H9 (cell line): Measurements from ENCODE around the gene SDK1. TPM values are rescaled to one million over a fixed set of nuclear protein-coding genes. Genes with fewer than 3 reads are reported as not detected.

Experiments
- DNase-seq: peaks from one replicate; pipeline ENCODE4 v3.0.0-alpha.2; 2017
- H2AFZ ChIP-seq: one replicate; pipeline ENCODE4 v1.6.1; 2013; ENCODE audit warnings: mild to moderate bottlenecking, low read length, control low read depth, moderate library complexity
- H2AK5ac ChIP-seq: 2 replicates; pipeline ENCODE4 v1.6.1; 2013; ENCODE audit warnings: low read length, control low read depth, mixed read lengths; ENCODE audit not compliant: insufficient read length
- H2BK120ac ChIP-seq: one replicate; pipeline ENCODE4 v1.6.1; 2013; ENCODE audit warnings: low read depth, mild to moderate bottlenecking, low read length, control low read depth, inconsistent platforms; ENCODE audit not compliant: poor library complexity, severe bottlenecking
- H2BK12ac ChIP-seq: 2 replicates; pipeline ENCODE4 v1.6.1; 2013; ENCODE audit warnings: low read length, control low read depth, mixed read lengths, low read depth; ENCODE audit not compliant: insufficient read length
- H2BK15ac ChIP-seq: 2 replicates; pipeline ENCODE4 v1.6.1; 2013; ENCODE audit warnings: low read depth, low read length, control low read depth
- H2BK20ac ChIP-seq: one replicate; pipeline ENCODE4 v1.6.1; 2013; ENCODE audit warnings: low read depth, mild to moderate bottlenecking, low read length, control low read depth, inconsistent platforms; ENCODE audit not compliant: poor library complexity, severe bottlenecking
- H2BK5ac ChIP-seq: 2 replicates; pipeline ENCODE4 v1.6.1; 2013; ENCODE audit warnings: low read length, control low read depth, mixed read lengths; ENCODE audit not compliant: insufficient read length
- H3K14ac ChIP-seq: 2 replicates; pipeline ENCODE4 v1.6.1; 2013; ENCODE audit warnings: low read length, control low read depth; ENCODE audit not compliant: insufficient read depth
- H3K18ac ChIP-seq: 2 replicates; pipeline ENCODE4 v1.6.1; 2013; ENCODE audit warnings: low read depth, mild to moderate bottlenecking, mixed read lengths, low read length, control low read depth; ENCODE audit not compliant: insufficient read length
- H3K23ac ChIP-seq: 2 replicates; pipeline ENCODE4 v1.6.1; 2013; ENCODE audit warnings: low read length, control low read depth, mixed read lengths, low read depth; ENCODE audit not compliant: insufficient read length
- H3K23me2 ChIP-seq: 2 replicates; pipeline ENCODE4 v1.6.1; 2013; ENCODE audit warnings: low read depth, mild to moderate bottlenecking, mixed read lengths, low read length, control low read depth; ENCODE audit not compliant: insufficient read length, poor library complexity, severe bottlenecking
- H3K27ac ChIP-seq: 2 replicates; pipeline ENCODE4 v1.5.1; 2013; ENCODE audit warnings: low read length, control low read depth, mixed read lengths, low read depth; ENCODE audit not compliant: insufficient read length
- H3K27me3 ChIP-seq: 2 replicates; pipeline ENCODE4 v1.6.1; 2013; ENCODE audit warnings: low read length, control low read depth, inconsistent platforms; ENCODE audit not compliant: insufficient read depth
- H3K4ac ChIP-seq: 2 replicates; pipeline ENCODE4 v1.6.1; 2013; ENCODE audit warnings: low read depth, mild to moderate bottlenecking, control low read depth, inconsistent platforms, low read length, moderate library complexity
- H3K4me1 ChIP-seq: 2 replicates; pipeline ENCODE4 v1.6.1; 2013; ENCODE audit warnings: low read length, control low read depth, inconsistent platforms; ENCODE audit not compliant: insufficient read depth
- H3K4me2 ChIP-seq: 2 replicates; pipeline ENCODE4 v1.6.1; 2013; ENCODE audit warnings: low read length, control low read depth, mixed read lengths; ENCODE audit not compliant: insufficient read length, insufficient read depth
- H3K56ac ChIP-seq: 2 replicates; pipeline ENCODE4 v1.6.1; 2013; ENCODE audit warnings: low read depth, mild to moderate bottlenecking, mixed read lengths, low read length, control low read depth; ENCODE audit not compliant: insufficient read length
- H3K79me1 ChIP-seq: 2 replicates; pipeline ENCODE4 v1.6.1; 2013; ENCODE audit warnings: low read depth, mild to moderate bottlenecking, moderate library complexity, low read length, control low read depth, inconsistent platforms; ENCODE audit not compliant: insufficient read depth, poor library complexity, severe bottlenecking
- H3K79me2 ChIP-seq: 2 replicates; pipeline ENCODE4 v1.6.1; 2013; ENCODE audit warnings: low read length, control low read depth, inconsistent platforms; ENCODE audit not compliant: insufficient read depth
- H3K9ac ChIP-seq: 2 replicates; pipeline ENCODE4 v1.6.1; 2013; ENCODE audit warnings: low read length, control low read depth, mixed read lengths; ENCODE audit not compliant: insufficient read length; ENCODE audit errors: extremely low read depth
- H3K9me3 ChIP-seq: one replicate; pipeline ENCODE4 v1.6.1; 2013; ENCODE audit warnings: low read depth, low read length, inconsistent platforms; ENCODE audit not compliant: control insufficient read depth
- H3T11ph ChIP-seq: one replicate; pipeline ENCODE4 v1.6.1; 2013; ENCODE audit warnings: mild to moderate bottlenecking, low read length, control low read depth, inconsistent platforms
- H4K20me1 ChIP-seq: one replicate; pipeline ENCODE4 v1.6.1; 2013; ENCODE audit not compliant: control insufficient read depth, insufficient read length, insufficient read depth
- H4K5ac ChIP-seq: 2 replicates; pipeline ENCODE4 v1.6.1; 2013; ENCODE audit warnings: low read depth, mild to moderate bottlenecking, mixed read lengths, low read length, control low read depth; ENCODE audit not compliant: insufficient read length
- H4K8ac ChIP-seq: replicated peaks from 2 replicates; pipeline ENCODE4 v1.6.1; 2013; ENCODE audit warnings: low read length, control low read depth, mixed read lengths, low read depth; ENCODE audit not compliant: insufficient read length
- H4K91ac ChIP-seq: 2 replicates; pipeline ENCODE4 v1.6.1; 2013; ENCODE audit warnings: low read depth, mild to moderate bottlenecking, moderate library complexity, mixed read lengths, low read length, control low read depth; ENCODE audit not compliant: insufficient read length
- H3K27ac Mint-ChIP-seq, 3 experiments: 2 replicates in 2 of 3; 3 replicates in 1 of 3; pipeline ENCODE4 v1.8.0; 2020 to 2021; ENCODE audit warnings: mixed read lengths in 3 of 3, mild to moderate bottlenecking in 1 of 3, moderate library complexity in 1 of 3
- H3K27me3 Mint-ChIP-seq: 2 replicates; pipeline ENCODE4 v1.8.0; 2021; ENCODE audit warnings: low read depth, mild to moderate bottlenecking, moderate library complexity, mixed read lengths
- H3K36me3 Mint-ChIP-seq, 3 experiments: 2 replicates in 2 of 3; 3 replicates in 1 of 3; pipeline ENCODE4 v1.8.0; 2020 to 2021; ENCODE audit warnings: low read depth in 3 of 3, mixed read lengths in 3 of 3; ENCODE audit not compliant: insufficient read depth in 1 of 3
- H3K4me1 Mint-ChIP-seq, 2 experiments: 2 replicates each; pipeline ENCODE4 v1.8.0; 2020; ENCODE audit warnings: mixed read lengths in 2 of 2
- H3K4me3 Mint-ChIP-seq, 2 experiments: 2 replicates in 1 of 2; 3 replicates in 1 of 2; pipeline ENCODE4 v1.8.0; 2020 to 2021; ENCODE audit warnings: mild to moderate bottlenecking in 2 of 2, mixed read lengths in 2 of 2, moderate library complexity in 1 of 2
- H3K9me3 Mint-ChIP-seq, 2 experiments: 2 replicates in 1 of 2; 3 replicates in 1 of 2; pipeline ENCODE4 v1.8.0; 2020; ENCODE audit warnings: mild to moderate bottlenecking in 2 of 2, mixed read lengths in 2 of 2, moderate library complexity in 1 of 2
- CTCF ChIP-seq: fragments of 200-600 bp; sonication (generic); conservative IDR thresholded peaks from 3 replicates; pipeline ENCODE4 v1.8.0; 2021; ENCODE audit warnings: antibody characterized with exemption, mild to moderate bottlenecking
- WGBS: extraction: QIAGEN DNeasy Blood & Tissue Kit; methylation state at CpG from one replicate; pipeline ENCODE4 v1.1.7; 2013; ENCODE audit warnings: missing lambda C conversion rate, low lambda C conversion rate, mixed read lengths; ENCODE audit not compliant: insufficient read length; ENCODE audit errors: extremely low coverage; 5-methylcytosine and 5-hydroxymethylcytosine counted together
- total RNA-seq: library from RNA; stranded (reverse); gene quantifications from 2 replicates; pipeline ENCODE4 v1.2.1, GENCODE V29; 2021

The SDK1 gene
- total RNA-seq, 1 experiment from 2014 or later: 8.7 TPM

DNA sequence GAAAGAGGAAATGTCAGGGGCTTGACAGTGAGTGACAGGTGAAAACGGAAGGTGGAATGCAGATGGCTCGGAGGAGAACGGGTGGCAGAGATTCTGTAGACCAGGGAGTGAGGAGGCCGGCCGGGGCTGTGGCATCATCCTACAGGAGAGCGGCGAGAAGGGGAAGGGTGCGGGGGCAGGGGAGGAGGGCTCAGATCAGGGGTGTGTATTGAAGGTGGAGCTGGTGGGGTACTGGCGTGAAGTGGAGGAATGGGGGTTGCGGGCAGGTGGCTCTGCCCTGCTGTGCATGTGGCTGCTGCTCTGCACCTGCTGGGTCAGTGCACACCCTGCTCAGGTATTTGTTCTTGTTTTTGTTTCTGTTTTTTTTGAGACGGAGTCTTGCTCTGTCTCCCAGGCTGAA is 910.2 kb downstream of the SDK1 start:
- Mint-ChIP-seq H3K9me3 (no peaks in the 10 kb centered on the region; a peak in 1 of 5 replicates), H3K27me3 (no peaks in the 10 kb centered on the region), H3K36me3 (no peaks in the 10 kb centered on the region; a peak in 1 of 7 replicates), H3K4me3 (no peak overlapping the region), H3K4me1 (no peaks in the 10 kb centered on the region), H3K27ac (peak overlapping the region in 1 of 3 experiments; percentile 45; a peak in 1 of 7 replicates)
- no peak overlapping the region for H4K5ac ChIP-seq
- no peaks in the 10 kb centered on the region for H3K79me2 ChIP-seq
- no peak overlapping the region for H2BK120ac ChIP-seq
- no peak overlapping the region for H3K18ac ChIP-seq
- no peak overlapping the region for H3K4ac ChIP-seq
- DNase-seq: no peak
- H2BK20ac ChIP-seq: no peak overlapping the region
- no peak overlapping the region for H2BK12ac ChIP-seq
- no peak overlapping the region for H3K23ac ChIP-seq
- no peak overlapping the region for H4K8ac ChIP-seq
- no peak overlapping the region for H3K27ac ChIP-seq
- H3K4me1 ChIP-seq: no peaks in the 10 kb centered on the region
- H3K9ac ChIP-seq: no peak overlapping the region
- no peaks in the 10 kb centered on the region for H3K9me3 ChIP-seq
- H3K4me2 ChIP-seq: no peak overlapping the region
- no peak overlapping the region for H4K91ac ChIP-seq
- no peak overlapping the region for H3T11ph ChIP-seq
- H2BK5ac ChIP-seq: no peak overlapping the region
- no peaks in the 10 kb centered on the region for H3K27me3 ChIP-seq
- no peaks in the 10 kb centered on the region for H3K23me2 ChIP-seq
- no CpG with 5 or more reads among the region's 11 CpGs for WGBS
- no peak overlapping the region for H3K56ac ChIP-seq
- H3K79me1 ChIP-seq: no peaks in the 10 kb centered on the region
- TF ChIP-seq CTCF: no peak
- H2AK5ac ChIP-seq: no peak overlapping the region
- H2AFZ ChIP-seq: no peak overlapping the region
- H2BK15ac ChIP-seq: no peak overlapping the region
- no peak overlapping the region; the same call in 1 of the 2 replicates for H3K14ac ChIP-seq
- no peaks in the 10 kb centered on the region for H4K20me1 ChIP-seq
